GM12873 (cell line): ENCODE results near the gene THOP1.

Source experiments
- CTCF ChIP-seq: IDR thresholded peaks from 2 replicates; pipeline ENCODE4 v1.5.1; 2012; ENCODE audit warnings: low read depth, mild to moderate bottlenecking, moderate library complexity, low read length, control low read depth; ENCODE audit not compliant: insufficient read depth; ENCODE audit errors: missing control alignments

Gene THOP1

GRCh38 chr19:2796659-2797266 is 11.5 kb downstream of the THOP1 start:
- no peak for TF ChIP-seq CTCF

- no peak for TF ChIP-seq CTCF
Observed at GRCh38 chr19:2797280-2797679, 12.0 kb downstream of the THOP1 start.

GRCh38 chr19:2798158-2798685 is 12.9 kb downstream of the THOP1 start:
- no peak for TF ChIP-seq CTCF

- no peak for TF ChIP-seq CTCF
Observed at GRCh38 chr19:2798733-2799132, 13.4 kb downstream of the THOP1 start.

- no peak for TF ChIP-seq CTCF
Observed at GRCh38 chr19:2799273-2800020, 14.1 kb downstream of the THOP1 start.

GRCh38 chr19:2800506-2800905 is 15.2 kb downstream of the THOP1 start:
- TF ChIP-seq CTCF: no peak

- TF ChIP-seq CTCF: no peak
Observed at GRCh38 chr19:2802826-2803225, 17.5 kb downstream of the THOP1 start.
